Measurements from ENCODE around the gene RRBP1. TPM values are rescaled to one million over a fixed set of nuclear protein-coding genes. Genes with fewer than 3 reads are reported as not detected.

The RRBP1 gene
- total and polyA plus RNA-seq, 3 donors from 2014 or later: 93.8 to 146 (median 144) TPM

DNA sequence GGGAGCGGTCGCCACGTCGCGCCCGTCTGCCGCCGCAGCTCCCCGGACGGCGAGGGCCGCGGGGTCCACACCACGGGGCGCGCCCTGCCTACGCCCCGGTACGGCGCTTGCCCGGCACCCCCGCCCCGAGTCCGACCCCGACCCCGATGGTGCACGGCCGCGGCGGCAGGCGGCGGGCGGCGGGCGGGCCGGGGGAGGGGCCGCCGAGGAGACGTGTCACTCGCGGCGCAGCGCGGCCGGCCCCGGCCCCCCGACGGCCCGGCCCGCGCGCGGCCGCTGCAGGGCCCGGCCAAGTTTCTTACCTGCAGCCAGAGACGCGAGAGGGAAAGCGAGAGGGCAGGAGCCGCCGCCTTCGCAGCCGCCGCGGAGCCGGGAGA is 328 bp downstream of the RRBP1 start:
- Histone ChIP-seq H3K27ac (peak overlapping the region; percentile 76 to 89), H3K4me3 (peak overlapping the region; percentile 68 to 87), H3K27me3 (no peaks in the 10 kb centered on the region), H3K36me3 (ENCODE audit: low read depth, missing control alignments) (no peaks in the 10 kb centered on the region), H3K4me1 (peaks cover 16% of the 10 kb centered on the region), H3K9me3 (no peaks in the 10 kb centered on the region)
- WGBS, 2 donors: 1% methylated on average over 46 of the region's 65 CpGs; no CpG with 5 or more reads in 1 of the 2 donors
- DNase-seq: no peak
- TF ChIP-seq, protein P1, sequence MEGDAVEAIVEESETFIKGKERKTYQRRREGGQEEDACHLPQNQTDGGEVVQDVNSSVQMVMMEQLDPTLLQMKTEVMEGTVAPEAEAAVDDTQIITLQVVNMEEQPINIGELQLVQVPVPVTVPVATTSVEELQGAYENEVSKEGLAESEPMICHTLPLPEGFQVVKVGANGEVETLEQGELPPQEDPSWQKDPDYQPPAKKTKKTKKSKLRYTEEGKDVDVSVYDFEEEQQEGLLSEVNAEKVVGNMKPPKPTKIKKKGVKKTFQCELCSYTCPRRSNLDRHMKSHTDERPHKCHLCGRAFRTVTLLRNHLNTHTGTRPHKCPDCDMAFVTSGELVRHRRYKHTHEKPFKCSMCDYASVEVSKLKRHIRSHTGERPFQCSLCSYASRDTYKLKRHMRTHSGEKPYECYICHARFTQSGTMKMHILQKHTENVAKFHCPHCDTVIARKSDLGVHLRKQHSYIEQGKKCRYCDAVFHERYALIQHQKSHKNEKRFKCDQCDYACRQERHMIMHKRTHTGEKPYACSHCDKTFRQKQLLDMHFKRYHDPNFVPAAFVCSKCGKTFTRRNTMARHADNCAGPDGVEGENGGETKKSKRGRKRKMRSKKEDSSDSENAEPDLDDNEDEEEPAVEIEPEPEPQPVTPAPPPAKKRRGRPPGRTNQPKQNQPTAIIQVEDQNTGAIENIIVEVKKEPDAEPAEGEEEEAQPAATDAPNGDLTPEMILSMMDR (IDR thresholded peaks at IDR 0.05): no peak
- no peak for TF ChIP-seq POLR2A (IDR thresholded peaks at IDR 0.05)
- intact Hi-C loops (cut with DNase I; ENCODE audit: low total_unique reads): loop anchor here (5.0 kb wide), 1 partner anchor 216 kb away; no protein-coding TSS in a partner anchor

DNA sequence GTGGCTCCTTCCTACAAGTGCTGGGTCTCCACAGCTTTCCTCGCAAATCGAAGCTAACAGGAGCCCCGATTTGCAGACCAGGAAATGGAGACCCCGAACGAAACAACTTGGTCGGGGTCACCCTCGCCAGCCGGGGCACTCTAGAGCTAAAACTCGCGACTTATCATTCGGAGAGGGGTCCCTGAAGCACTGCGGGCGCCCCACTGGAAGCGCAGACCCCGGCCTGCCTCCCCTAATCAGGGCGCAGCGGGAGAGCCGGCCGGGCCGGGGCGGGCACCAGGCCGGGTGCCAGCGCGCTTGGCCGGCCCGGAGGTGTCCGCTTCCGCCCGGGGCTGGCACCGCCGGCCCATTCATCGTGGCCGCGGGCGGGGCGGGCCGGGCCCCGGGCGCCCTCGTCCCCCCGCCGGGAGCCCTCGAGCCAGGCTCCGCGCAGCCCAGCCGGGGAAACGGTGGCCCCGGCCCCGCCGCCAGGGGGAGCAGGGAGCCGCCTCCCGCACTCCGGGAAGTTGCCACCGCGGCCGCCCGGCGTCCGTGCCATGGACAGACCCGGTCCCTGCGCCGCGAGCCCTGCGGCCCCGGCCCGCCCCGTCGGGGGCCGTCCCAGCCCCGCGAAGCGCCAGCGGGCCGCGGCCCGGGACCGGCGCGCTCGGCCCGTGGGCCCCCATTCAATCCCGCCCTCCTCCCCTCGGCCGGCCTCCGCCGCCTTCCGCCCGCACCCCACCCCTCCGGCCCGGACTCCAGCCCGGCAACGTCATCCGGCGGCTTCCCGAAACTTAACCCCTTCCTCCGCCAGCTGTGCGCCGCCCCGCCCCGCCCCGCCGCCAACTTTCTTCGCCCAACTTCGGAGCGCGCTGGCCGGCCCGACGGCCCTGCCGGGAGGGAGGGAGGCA is 961 bp downstream of the RRBP1 start:
- H3K4me1 ChIP-seq: peaks cover 16% of the 10 kb centered on the region
- peak overlapping the region; percentile 40 to 89 for H3K27ac ChIP-seq
- 1 to 2% methylated on average over 14 to 54 of the region's 110 CpGs for WGBS, 2 donors
- intact Hi-C loops (cut with DNase I; ENCODE audit: low total_unique reads): loop anchor here (5.0 kb wide), 1 partner anchor 216 kb away; no protein-coding TSS in a partner anchor
- DNase-seq: peak; percentile 76
- peak overlapping the region; percentile 68 to 87 for H3K4me3 ChIP-seq
- no peak for TF ChIP-seq POLR2A (IDR thresholded peaks at IDR 0.05)
- TF ChIP-seq, protein P1 (IDR thresholded peaks at IDR 0.05): peak; percentile 61 to 94 (median 84)
- H3K27me3 ChIP-seq: no peaks in the 10 kb centered on the region
- no peaks in the 10 kb centered on the region for H3K36me3 ChIP-seq (ENCODE audit: low read depth, missing control alignments)
- H3K9me3 ChIP-seq: no peaks in the 10 kb centered on the region

DNA sequence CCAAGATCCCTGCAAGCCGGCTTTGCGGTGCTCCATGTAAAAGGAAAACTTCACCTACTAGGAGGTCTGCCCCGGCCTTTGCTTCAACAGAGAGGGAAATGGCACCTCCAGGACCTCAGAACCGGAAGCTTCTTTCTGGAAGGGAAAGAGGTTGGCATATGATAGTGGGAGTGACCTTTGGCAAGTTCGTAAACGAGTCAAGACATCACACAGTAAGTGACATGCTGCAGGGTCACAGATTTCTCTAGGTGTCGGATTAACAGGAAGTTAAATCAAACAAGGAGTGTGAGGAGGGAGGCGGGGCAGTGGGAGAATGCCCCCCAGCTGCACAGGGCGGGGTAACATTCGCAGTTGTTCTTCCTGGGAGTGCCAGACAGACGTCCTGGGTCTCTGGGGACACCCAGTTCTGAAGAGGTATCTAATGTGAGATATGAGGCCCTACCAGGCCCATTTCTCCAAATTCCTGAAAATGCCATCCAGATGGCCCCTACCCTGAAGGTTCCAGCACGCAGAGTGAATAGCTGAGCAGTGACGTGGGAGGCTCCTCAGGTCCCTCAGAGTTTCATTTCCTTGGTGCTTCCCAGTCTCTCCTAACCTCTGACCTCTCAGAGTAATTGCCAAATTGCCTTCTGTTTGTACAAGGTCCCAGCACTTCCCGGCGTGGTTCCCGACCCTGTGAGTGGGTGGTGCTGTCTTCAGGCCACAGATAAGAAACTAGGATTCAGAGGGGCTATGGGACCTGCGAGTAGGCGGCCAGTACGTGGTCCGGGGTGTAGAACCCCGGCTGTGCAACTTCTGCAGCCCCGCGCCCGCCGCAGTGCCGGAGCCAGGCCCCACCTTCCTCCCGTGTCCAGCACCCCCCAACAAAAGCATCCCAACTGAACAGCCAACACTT is 1.9 kb downstream of the RRBP1 start:
- Histone ChIP-seq H3K27me3 (no peaks in the 10 kb centered on the region), H3K4me3 (peak overlapping the region; percentile 52 to 87), H3K4me1 (peaks cover 16% of the 10 kb centered on the region), H3K27ac (peak overlapping the region; percentile 40 to 89), H3K36me3 (ENCODE audit: low read depth, missing control alignments) (no peaks in the 10 kb centered on the region), H3K9me3 (no peaks in the 10 kb centered on the region)
- WGBS, 2 donors: 8 to 13% methylated on average over 21 to 27 of the region's 27 CpGs
- TF ChIP-seq, protein P1 (IDR thresholded peaks at IDR 0.05): no peak
- TF ChIP-seq POLR2A (IDR thresholded peaks at IDR 0.05): no peak
- intact Hi-C loops (cut with DNase I; ENCODE audit: low total_unique reads): loop anchor here (5.0 kb wide), 1 partner anchor 217 kb away; no protein-coding TSS in a partner anchor
- peak; percentile 56 for DNase-seq

DNA sequence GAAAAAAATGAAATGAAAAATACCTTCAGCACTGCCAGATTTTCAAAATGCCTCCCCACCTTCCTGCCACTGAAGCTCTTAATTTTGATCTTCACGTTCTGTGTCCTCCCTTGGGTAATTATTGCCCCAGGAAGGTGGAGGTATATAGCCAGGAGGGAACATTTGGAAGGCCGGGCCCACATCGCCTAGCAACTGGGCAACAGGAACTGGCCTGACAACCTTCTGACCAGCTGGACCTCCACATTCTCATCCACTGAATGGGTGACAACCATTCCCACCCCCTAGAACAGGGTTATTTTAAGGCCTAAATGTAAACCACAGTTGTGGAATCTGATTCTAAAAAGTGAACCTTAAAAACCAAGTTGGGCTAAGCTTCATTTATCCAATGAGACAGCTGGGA is 3.2 kb downstream of the RRBP1 start:
- no peak for DNase-seq
- Histone ChIP-seq H3K4me1 (peaks cover 16% of the 10 kb centered on the region), H3K27ac (no peak overlapping the region), H3K36me3 (ENCODE audit: low read depth, missing control alignments) (no peaks in the 10 kb centered on the region), H3K27me3 (no peaks in the 10 kb centered on the region), H3K4me3 (no peak overlapping the region), H3K9me3 (no peaks in the 10 kb centered on the region)
- WGBS, 2 donors: 84 to 87% methylated on average over 3 of the region's 3 CpGs
- TF ChIP-seq, protein P1 (IDR thresholded peaks at IDR 0.05): no peak
- no peak for TF ChIP-seq POLR2A (IDR thresholded peaks at IDR 0.05)
- intact Hi-C loops (cut with DNase I; ENCODE audit: low total_unique reads): no loop called here
